Keratinocyte (primary cell): ENCODE data around the gene HLA-DQA1.

Source experiments
- CTCF ChIP-seq, 3 experiments: IDR thresholded peaks in 1 of 3; conservative IDR thresholded peaks in 1 of 3; optimal IDR thresholded peaks in 1 of 3; 2 replicates in 2 of 3; 3 replicates in 1 of 3; pipeline versions ENCODE3 to v1.5.1; 2011; ENCODE audit warnings: low read length in 3 of 3, mild to moderate bottlenecking in 3 of 3, moderate library complexity in 2 of 3, control low read depth in 1 of 3, inconsistent platforms in 1 of 3; ENCODE audit not compliant: insufficient read depth in 2 of 3; ENCODE audit errors: extremely low read depth in 1 of 3
- EZH2 ChIP-seq: IDR thresholded peaks from one replicate; pipeline ENCODE4 v1.6.1; 2012; ENCODE audit warnings: inconsistent platforms, mild to moderate bottlenecking, low read length, moderate library complexity

GRCh38 chr6:32610682-32611296, 26.4 kb upstream of the HLA-DQA1 start:
- TF ChIP-seq CTCF (optimal IDR thresholded peaks at IDR 0.05 in 1 of 3, IDR thresholded peaks at IDR 0.05 in 1 of 3, conservative IDR thresholded peaks at IDR 0.05 in 1 of 3; ENCODE audit: extremely low read depth in 1 of 3, insufficient read depth in 2 of 3, low read length in 3 of 3) (no peak), EZH2 (no peak)
